GM21423 (cell line): ENCODE measurements around the gene ALDOB.

Experiments used
- ATAC-seq: cut with Tn5 transposase; IDR thresholded peaks from one replicate; pipeline ENCODE4 v1.9.1; 2021; ENCODE audit warnings: mild to moderate bottlenecking, moderate library complexity; ENCODE audit not compliant: unreplicated experiment

Gene ALDOB

GRCh38 chr9:101435601-101436079 is at the start of gene ALDOB:
ALDOB (minus strand) TSS chr9:101435774; CDS start chr9:101430887, 4,887 bp downstream.
- ATAC-seq = no peak

- ATAC-seq = no peak
These were observed 48.5 kb upstream of the ALDOB start for GRCh38 chr9:101484046-101484445.

GRCh38 chr9:101481261-101481660 is 45.7 kb upstream of the ALDOB start:
- ATAC-seq = no peak

- no peak for ATAC-seq
These were observed 44.8 kb upstream of the ALDOB start for GRCh38 chr9:101480386-101480785.

GRCh38 chr9:101479338-101480030 is 43.9 kb upstream of the ALDOB start:
- no peak for ATAC-seq

GRCh38 chr9:101478906-101479305 is 43.3 kb upstream of the ALDOB start:
- no peak for ATAC-seq

GRCh38 chr9:101478444-101478843 is 42.9 kb upstream of the ALDOB start:
- no peak for ATAC-seq

GRCh38 chr9:101477736-101478135 is 42.2 kb upstream of the ALDOB start:
- ATAC-seq = no peak

GRCh38 chr9:101477214-101477613 is 41.6 kb upstream of the ALDOB start:
- no peak for ATAC-seq

- ATAC-seq = no peak
These were observed 41.1 kb upstream of the ALDOB start for GRCh38 chr9:101476576-101477208.

GRCh38 chr9:101472891-101473290 is 37.3 kb upstream of the ALDOB start:
- ATAC-seq = no peak

GRCh38 chr9:101470929-101471328 is 35.4 kb upstream of the ALDOB start:
- no peak for ATAC-seq

- no peak for ATAC-seq
These were observed 34.4 kb upstream of the ALDOB start for GRCh38 chr9:101470021-101470420.

GRCh38 chr9:101469026-101469425 is 33.5 kb upstream of the ALDOB start:
- ATAC-seq = no peak

GRCh38 chr9:101468116-101468515 is 32.5 kb upstream of the ALDOB start:
- no peak for ATAC-seq

GRCh38 chr9:101467690-101468089 is 32.1 kb upstream of the ALDOB start:
- ATAC-seq = no peak

- ATAC-seq = no peak
These were observed 31.3 kb upstream of the ALDOB start for GRCh38 chr9:101466863-101467262.

- no peak for ATAC-seq
These were observed 29.8 kb upstream of the ALDOB start for GRCh38 chr9:101465326-101465915.

GRCh38 chr9:101463397-101463796 is 27.8 kb upstream of the ALDOB start:
- no peak for ATAC-seq

GRCh38 chr9:101462558-101462957 is 27.0 kb upstream of the ALDOB start:
- no peak for ATAC-seq

- no peak for ATAC-seq
These were observed 25.4 kb upstream of the ALDOB start for GRCh38 chr9:101460965-101461364.

GRCh38 chr9:101458963-101459631 is 23.5 kb upstream of the ALDOB start:
- peak; percentile 84 for ATAC-seq
